Vagina (tissue), 2 donors: ENCODE measurements around the gene POLR2J3.
"Not testable (repeated sequence)": the region's sequence is repeated elsewhere in the genome, so short reads cannot be mapped to it uniquely, and the experiment has no call there.

Experiments used
- POLR2AphosphoS5 ChIP-seq, 2 donors: sonication (generic); formaldehyde crosslinking; IDR thresholded peaks; one replicate each; pipeline ENCODE4 v1.9.0; 2017; ENCODE audit warnings: antibody characterized with exemption in 2 of 2, mild to moderate bottlenecking in 2 of 2, low read depth in 1 of 2; ENCODE audit not compliant: insufficient read depth in 1 of 2
- TF ChIP-seq, protein P1 (sequence below), 3 experiments: fragments of 450-650 bp in 2 of 3; fragments of 200-600 bp in 1 of 3; sonication (generic) in 1 of 3; IDR thresholded peaks; one replicate each; pipeline ENCODE4 v1.5.1; 2017 to 2019; ENCODE audit warnings: antibody characterized with exemption in 3 of 3, mild to moderate bottlenecking in 2 of 3, moderate library complexity in 2 of 3

DNA sequence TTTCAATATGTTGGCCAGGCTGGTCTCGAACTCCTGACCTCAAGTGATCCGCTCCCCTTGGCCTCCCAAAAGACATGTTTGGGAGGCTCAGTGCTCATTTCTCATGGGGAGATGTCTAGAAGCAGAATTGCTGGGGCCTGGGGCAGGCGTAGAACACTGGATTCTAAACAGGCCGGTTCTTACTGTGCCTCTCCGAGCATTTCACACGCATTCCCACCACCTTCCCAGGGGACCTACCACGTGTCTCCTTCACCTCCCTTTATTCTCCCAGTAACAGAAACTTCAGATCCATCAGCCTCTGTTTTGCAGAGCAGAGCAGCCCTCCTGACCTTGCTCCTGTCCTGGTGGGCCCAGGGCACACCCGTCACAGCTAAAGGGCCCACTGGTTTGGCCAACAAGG is 45.2 kb downstream of the POLR2J3 start:
- TF ChIP-seq, protein P1, sequence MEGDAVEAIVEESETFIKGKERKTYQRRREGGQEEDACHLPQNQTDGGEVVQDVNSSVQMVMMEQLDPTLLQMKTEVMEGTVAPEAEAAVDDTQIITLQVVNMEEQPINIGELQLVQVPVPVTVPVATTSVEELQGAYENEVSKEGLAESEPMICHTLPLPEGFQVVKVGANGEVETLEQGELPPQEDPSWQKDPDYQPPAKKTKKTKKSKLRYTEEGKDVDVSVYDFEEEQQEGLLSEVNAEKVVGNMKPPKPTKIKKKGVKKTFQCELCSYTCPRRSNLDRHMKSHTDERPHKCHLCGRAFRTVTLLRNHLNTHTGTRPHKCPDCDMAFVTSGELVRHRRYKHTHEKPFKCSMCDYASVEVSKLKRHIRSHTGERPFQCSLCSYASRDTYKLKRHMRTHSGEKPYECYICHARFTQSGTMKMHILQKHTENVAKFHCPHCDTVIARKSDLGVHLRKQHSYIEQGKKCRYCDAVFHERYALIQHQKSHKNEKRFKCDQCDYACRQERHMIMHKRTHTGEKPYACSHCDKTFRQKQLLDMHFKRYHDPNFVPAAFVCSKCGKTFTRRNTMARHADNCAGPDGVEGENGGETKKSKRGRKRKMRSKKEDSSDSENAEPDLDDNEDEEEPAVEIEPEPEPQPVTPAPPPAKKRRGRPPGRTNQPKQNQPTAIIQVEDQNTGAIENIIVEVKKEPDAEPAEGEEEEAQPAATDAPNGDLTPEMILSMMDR (IDR thresholded peaks at IDR 0.05) = not testable (repeated sequence)
- TF ChIP-seq POLR2AphosphoS5 (IDR thresholded peaks at IDR 0.05; ENCODE audit: insufficient read depth in 1 of 2, low read depth in 1 of 2) = not testable (repeated sequence)
